ENCODE results near the gene ACSL4.
"Not testable (repeated sequence)": the region's sequence is repeated elsewhere in the genome, so short reads cannot be mapped to it uniquely, and the experiment has no call there.

Gene ACSL4

DNA sequence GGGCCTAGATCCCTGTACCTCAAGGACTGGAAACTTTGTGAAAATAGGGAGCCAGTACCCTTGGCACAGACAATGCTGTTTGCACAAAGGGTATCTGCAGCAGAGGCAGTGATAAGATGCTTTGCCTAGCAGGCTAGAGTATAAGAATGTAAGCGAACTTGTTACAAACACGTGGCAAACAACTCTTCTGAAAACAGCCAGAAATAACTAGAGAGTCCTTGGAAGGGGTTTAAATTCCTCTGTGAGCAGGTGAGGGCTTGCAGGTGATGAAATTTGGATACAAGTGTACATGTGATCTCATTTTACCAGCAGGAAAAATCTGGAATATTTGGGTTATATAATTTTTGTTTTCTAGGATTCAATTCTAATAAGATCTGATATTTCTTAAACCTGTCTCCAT, 18.6 kb upstream of the ACSL4 start:
- Histone ChIP-seq H3K9me3 (no peaks in the 10 kb centered on the region), H3K27me3 (no peaks in the 10 kb centered on the region), H3K4me3 (ENCODE audit: low read depth, low read length) (no peak overlapping the region), H3K4me1 (no peaks in the 10 kb centered on the region), H3K36me3 (no peaks in the 10 kb centered on the region)
- TF ChIP-seq, protein P1, sequence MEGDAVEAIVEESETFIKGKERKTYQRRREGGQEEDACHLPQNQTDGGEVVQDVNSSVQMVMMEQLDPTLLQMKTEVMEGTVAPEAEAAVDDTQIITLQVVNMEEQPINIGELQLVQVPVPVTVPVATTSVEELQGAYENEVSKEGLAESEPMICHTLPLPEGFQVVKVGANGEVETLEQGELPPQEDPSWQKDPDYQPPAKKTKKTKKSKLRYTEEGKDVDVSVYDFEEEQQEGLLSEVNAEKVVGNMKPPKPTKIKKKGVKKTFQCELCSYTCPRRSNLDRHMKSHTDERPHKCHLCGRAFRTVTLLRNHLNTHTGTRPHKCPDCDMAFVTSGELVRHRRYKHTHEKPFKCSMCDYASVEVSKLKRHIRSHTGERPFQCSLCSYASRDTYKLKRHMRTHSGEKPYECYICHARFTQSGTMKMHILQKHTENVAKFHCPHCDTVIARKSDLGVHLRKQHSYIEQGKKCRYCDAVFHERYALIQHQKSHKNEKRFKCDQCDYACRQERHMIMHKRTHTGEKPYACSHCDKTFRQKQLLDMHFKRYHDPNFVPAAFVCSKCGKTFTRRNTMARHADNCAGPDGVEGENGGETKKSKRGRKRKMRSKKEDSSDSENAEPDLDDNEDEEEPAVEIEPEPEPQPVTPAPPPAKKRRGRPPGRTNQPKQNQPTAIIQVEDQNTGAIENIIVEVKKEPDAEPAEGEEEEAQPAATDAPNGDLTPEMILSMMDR (IDR thresholded peaks at IDR 0.05; ENCODE audit: low read depth, low read length), result no peak
- no peak for DNase-seq

GRCh38 chrX:109749207-109749606, 16.1 kb upstream of the ACSL4 start:
- Histone ChIP-seq H3K36me3 (no peaks in the 10 kb centered on the region), H3K4me3 (ENCODE audit: low read depth, low read length) (no peak overlapping the region), H3K4me1 (no peaks in the 10 kb centered on the region), H3K27me3 (no peaks in the 10 kb centered on the region), H3K9me3 (no peaks in the 10 kb centered on the region)
- TF ChIP-seq, protein P1 (IDR thresholded peaks at IDR 0.05; ENCODE audit: low read depth, low read length), result no peak
- no peak for DNase-seq

DNA sequence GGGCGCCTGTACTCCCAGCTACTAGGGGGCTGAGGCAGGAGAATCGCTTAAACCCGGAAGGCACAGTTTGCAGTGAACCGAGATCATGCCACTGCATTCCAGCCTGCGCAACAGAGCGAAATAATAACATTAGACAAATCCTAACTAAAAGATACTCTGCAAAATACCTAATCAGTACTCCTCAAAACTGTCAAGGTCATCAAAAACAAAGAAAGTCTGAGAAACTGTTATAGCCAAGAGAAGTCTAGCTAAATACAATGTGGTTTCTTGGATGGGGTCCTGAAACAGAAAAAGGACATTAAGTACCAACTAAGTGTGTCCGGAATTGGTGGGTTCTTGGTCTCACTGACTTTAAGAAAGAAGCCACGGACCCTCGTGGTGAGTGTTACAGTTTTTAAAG, 14.6 kb upstream of the ACSL4 start:
- TF ChIP-seq, protein P1 (IDR thresholded peaks at IDR 0.05; ENCODE audit: low read depth, low read length), result no peak
- Histone ChIP-seq H3K36me3 (no peaks in the 10 kb centered on the region), H3K27me3 (no peaks in the 10 kb centered on the region), H3K4me1 (no peaks in the 10 kb centered on the region), H3K9me3 (no peaks in the 10 kb centered on the region), H3K4me3 (ENCODE audit: low read depth, low read length) (no peak overlapping the region)
- DNase-seq, result no peak

DNA sequence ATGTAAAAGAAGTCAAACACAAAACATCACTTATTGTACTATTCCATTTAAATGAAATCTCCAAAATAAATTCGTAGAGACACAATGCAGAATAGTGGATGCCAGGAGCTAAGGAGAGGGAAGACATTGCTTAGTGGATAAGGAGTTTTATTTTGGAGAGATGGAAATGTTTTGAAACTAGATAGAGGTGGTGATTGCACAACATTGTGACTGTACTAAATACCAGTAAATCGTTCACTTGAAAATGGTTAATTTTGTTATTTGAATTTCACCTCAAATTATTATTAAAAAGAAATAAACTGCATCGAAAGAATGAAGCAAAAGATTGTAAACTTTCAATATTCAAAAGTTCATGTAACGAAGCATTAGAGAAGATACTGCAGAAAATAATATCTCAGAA, 9.7 kb upstream of the ACSL4 start:
- TF ChIP-seq, protein P1 (IDR thresholded peaks at IDR 0.05; ENCODE audit: low read depth, low read length), result no peak
- H3K9me3 ChIP-seq, result no peaks in the 10 kb centered on the region
- H3K4me3 ChIP-seq (ENCODE audit: low read depth, low read length), result no peak overlapping the region
- no peaks in the 10 kb centered on the region for H3K27me3 ChIP-seq
- no peaks in the 10 kb centered on the region for H3K36me3 ChIP-seq
- no peak for DNase-seq
- H3K4me1 ChIP-seq, result no peaks in the 10 kb centered on the region

GRCh38 chrX:109740896-109741295, 7.8 kb upstream of the ACSL4 start:
- H3K36me3 ChIP-seq; H3K4me3 ChIP-seq (ENCODE audit: low read depth, low read length); H3K4me1 ChIP-seq; DNase-seq; H3K27me3 ChIP-seq; H3K9me3 ChIP-seq: not testable (repeated sequence)

GRCh38 chrX:109740433-109740809, 7.4 kb upstream of the ACSL4 start:
- Histone ChIP-seq H3K27me3 (no peaks in the 10 kb centered on the region), H3K4me1 (no peaks in the 10 kb centered on the region), H3K4me3 (ENCODE audit: low read depth, low read length) (no peak overlapping the region), H3K36me3 (no peaks in the 10 kb centered on the region), H3K9me3 (no peaks in the 10 kb centered on the region)
- TF ChIP-seq, protein P1 (IDR thresholded peaks at IDR 0.05; ENCODE audit: low read depth, low read length), result no peak
- DNase-seq, result no peak
